HUES48 (cell line): ENCODE measurements around the gene TSC2.
A peak's percentile ranks its signal among the peaks of the same experiment; 100 is the strongest.
"Not testable (repeated sequence)": the region's sequence is repeated elsewhere in the genome, so short reads cannot be mapped to it uniquely, and the experiment has no call there.

Experiments used
- H3K27ac ChIP-seq: one replicate; pipeline ENCODE4 v1.7.0; 2013; ENCODE audit warnings: low read depth, low read length, inconsistent platforms
- H3K27me3 ChIP-seq: 2 replicates; pipeline ENCODE4 v1.6.1; 2013; ENCODE audit warnings: mild to moderate bottlenecking, low read length; ENCODE audit not compliant: control insufficient read depth, insufficient read depth
- H3K36me3 ChIP-seq: 2 replicates; pipeline ENCODE4 v1.6.1; 2013; ENCODE audit warnings: low read length; ENCODE audit not compliant: control insufficient read depth, insufficient read depth
- H3K4me1 ChIP-seq: 2 replicates; pipeline ENCODE4 v1.6.1; 2013; ENCODE audit warnings: mild to moderate bottlenecking, low read length; ENCODE audit not compliant: control insufficient read depth, insufficient read depth
- H3K4me3 ChIP-seq: 2 replicates; pipeline ENCODE4 v1.5.1; 2013; ENCODE audit warnings: mild to moderate bottlenecking, low read depth, low read length
- H3K9ac ChIP-seq: 2 replicates; pipeline ENCODE4 v1.6.1; 2013; ENCODE audit warnings: mild to moderate bottlenecking, low read depth, low read length, moderate library complexity
- H3K9me3 ChIP-seq: 2 replicates; pipeline ENCODE4 v1.6.1; 2013; ENCODE audit warnings: low read length; ENCODE audit not compliant: control insufficient read depth, insufficient read depth

Gene TSC2

GRCh38 chr16:2129251-2129650 lies 81.5 kb downstream of the TSC2 start:
- not testable (repeated sequence) for H3K9me3 ChIP-seq, H3K36me3 ChIP-seq, H3K4me1 ChIP-seq, H3K27me3 ChIP-seq, H3K27ac ChIP-seq, H3K4me3 ChIP-seq, H3K9ac ChIP-seq

GRCh38 chr16:2129890-2130447 lies 82.2 kb downstream of the TSC2 start:
- not testable (repeated sequence) for H3K36me3 ChIP-seq, H3K4me3 ChIP-seq, H3K4me1 ChIP-seq, H3K9ac ChIP-seq, H3K9me3 ChIP-seq, H3K27me3 ChIP-seq, H3K27ac ChIP-seq

GRCh38 chr16:2133797-2134196 lies 86.0 kb downstream of the TSC2 start:
- not testable (repeated sequence) for H3K9ac ChIP-seq, H3K27me3 ChIP-seq, H3K4me3 ChIP-seq, H3K9me3 ChIP-seq, H3K4me1 ChIP-seq, H3K36me3 ChIP-seq, H3K27ac ChIP-seq

GRCh38 chr16:2135071-2135470 lies 87.3 kb downstream of the TSC2 start:
- H3K9ac ChIP-seq, H3K27ac ChIP-seq, H3K9me3 ChIP-seq, H3K4me1 ChIP-seq, H3K36me3 ChIP-seq, H3K27me3 ChIP-seq: not testable (repeated sequence)
- H3K4me3 ChIP-seq: peak overlapping the region; percentile 52; the same call in 1 of the 2 replicates

GRCh38 chr16:2135770-2136490 lies 88.1 kb downstream of the TSC2 start, which contains the start of gene PKD1:
Gene PKD1, minus strand, starts transcription at chr16:2135898. Its CDS starts 209 bp downstream, at chr16:2135689.
- not testable (repeated sequence) for H3K27me3 ChIP-seq, H3K36me3 ChIP-seq, H3K9me3 ChIP-seq, H3K27ac ChIP-seq, H3K4me1 ChIP-seq, H3K9ac ChIP-seq
- peak within 1 kb of the TSS; percentile 66 for H3K4me3 ChIP-seq
